ENCODE data around the gene PCNX2.
"Not testable (repeated sequence)": the region's sequence is repeated elsewhere in the genome, so short reads cannot be mapped to it uniquely, and the experiment has no call there.

PCNX2 gene

GRCh38 chr1:233097546-233097945 lies 198.0 kb downstream of the PCNX2 start:
- no peak for DNase-seq

- DNase-seq = no peak
These were observed 200.8 kb downstream of the PCNX2 start for GRCh38 chr1:233094691-233095090.

- no peak for DNase-seq
These were observed 201.3 kb downstream of the PCNX2 start for GRCh38 chr1:233094269-233094668.

- DNase-seq = no peak
These were observed 204.6 kb downstream of the PCNX2 start for GRCh38 chr1:233090746-233091494.

GRCh38 chr1:233089251-233089650 lies 206.3 kb downstream of the PCNX2 start:
- DNase-seq = no peak

- DNase-seq = no peak
These were observed 206.9 kb downstream of the PCNX2 start for GRCh38 chr1:233088613-233089012.

GRCh38 chr1:233086961-233087881 lies 208.3 kb downstream of the PCNX2 start:
- peak; percentile 29 for DNase-seq

GRCh38 chr1:233085566-233085965 lies 210.0 kb downstream of the PCNX2 start:
- DNase-seq = no peak

- no peak for DNase-seq
These were observed 212.6 kb downstream of the PCNX2 start for GRCh38 chr1:233082778-233083550.

- peak; percentile 73 for DNase-seq
These were observed 213.8 kb downstream of the PCNX2 start for GRCh38 chr1:233081735-233082134.

- not testable (repeated sequence) for DNase-seq
These were observed 214.7 kb downstream of the PCNX2 start for GRCh38 chr1:233080827-233081226.

GRCh38 chr1:233080286-233080685 lies 215.2 kb downstream of the PCNX2 start:
- no peak for DNase-seq

- DNase-seq = no peak
These were observed 216.0 kb downstream of the PCNX2 start for GRCh38 chr1:233079574-233079973.

- DNase-seq = peak; percentile 60
These were observed 217.1 kb downstream of the PCNX2 start for GRCh38 chr1:233078396-233078795.

- no peak for DNase-seq
These were observed 219.6 kb downstream of the PCNX2 start for GRCh38 chr1:233075915-233076295.

GRCh38 chr1:233066087-233066486 lies 229.4 kb downstream of the PCNX2 start:
- no peak for DNase-seq

GRCh38 chr1:233065685-233066084 lies 229.8 kb downstream of the PCNX2 start:
- no peak for DNase-seq

- DNase-seq = no peak
These were observed 230.5 kb downstream of the PCNX2 start for GRCh38 chr1:233064988-233065387.

GRCh38 chr1:233063462-233063861 lies 232.1 kb downstream of the PCNX2 start:
- no peak for DNase-seq

- DNase-seq = no peak
These were observed 234.3 kb downstream of the PCNX2 start for GRCh38 chr1:233061265-233061664.

GRCh38 chr1:233060461-233060994 lies 235.0 kb downstream of the PCNX2 start:
- peak; percentile 73 for DNase-seq

- DNase-seq = no peak
These were observed 237.7 kb downstream of the PCNX2 start for GRCh38 chr1:233057836-233058235.

All from eye (tissue), 1 donor.